Loucy (cell line): ENCODE measurements around the gene SLC6A18.

Experiments used
- EZH2phosphoT487 ChIP-seq: fragments of 200-600 bp; IDR thresholded peaks from 2 replicates; pipeline ENCODE4 v1.6.1; 2018; ENCODE audit warnings: antibody characterized with exemption, mild to moderate bottlenecking, moderate library complexity, borderline replicate concordance
- TF ChIP-seq, protein P1 (sequence below): fragments of 200-600 bp; sonication (generic); conservative IDR thresholded peaks from 2 replicates; pipeline ENCODE4 v1.5.1; 2014; ENCODE audit warnings: mild to moderate bottlenecking, antibody characterized with exemption, low read length

DNA sequence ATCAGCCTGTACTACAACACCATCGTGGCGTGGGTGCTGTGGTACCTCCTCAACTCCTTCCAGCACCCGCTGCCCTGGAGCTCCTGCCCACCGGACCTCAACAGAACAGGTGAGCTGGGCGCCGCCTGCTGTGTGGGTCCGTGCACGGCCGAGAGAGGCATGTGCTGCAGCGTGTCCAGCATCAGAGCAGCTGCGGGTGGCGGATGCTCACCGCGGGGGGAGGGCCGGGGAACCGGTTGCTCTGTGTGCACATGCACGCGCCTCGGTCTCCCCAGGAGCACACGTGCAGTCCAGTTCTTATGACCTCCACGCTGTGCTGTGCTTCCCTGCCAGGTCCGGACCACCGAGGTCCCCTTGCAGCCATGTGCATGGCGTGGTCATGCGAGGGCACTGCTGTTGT is 7.6 kb downstream of the SLC6A18 start:
- TF ChIP-seq, protein P1, sequence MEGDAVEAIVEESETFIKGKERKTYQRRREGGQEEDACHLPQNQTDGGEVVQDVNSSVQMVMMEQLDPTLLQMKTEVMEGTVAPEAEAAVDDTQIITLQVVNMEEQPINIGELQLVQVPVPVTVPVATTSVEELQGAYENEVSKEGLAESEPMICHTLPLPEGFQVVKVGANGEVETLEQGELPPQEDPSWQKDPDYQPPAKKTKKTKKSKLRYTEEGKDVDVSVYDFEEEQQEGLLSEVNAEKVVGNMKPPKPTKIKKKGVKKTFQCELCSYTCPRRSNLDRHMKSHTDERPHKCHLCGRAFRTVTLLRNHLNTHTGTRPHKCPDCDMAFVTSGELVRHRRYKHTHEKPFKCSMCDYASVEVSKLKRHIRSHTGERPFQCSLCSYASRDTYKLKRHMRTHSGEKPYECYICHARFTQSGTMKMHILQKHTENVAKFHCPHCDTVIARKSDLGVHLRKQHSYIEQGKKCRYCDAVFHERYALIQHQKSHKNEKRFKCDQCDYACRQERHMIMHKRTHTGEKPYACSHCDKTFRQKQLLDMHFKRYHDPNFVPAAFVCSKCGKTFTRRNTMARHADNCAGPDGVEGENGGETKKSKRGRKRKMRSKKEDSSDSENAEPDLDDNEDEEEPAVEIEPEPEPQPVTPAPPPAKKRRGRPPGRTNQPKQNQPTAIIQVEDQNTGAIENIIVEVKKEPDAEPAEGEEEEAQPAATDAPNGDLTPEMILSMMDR = no peak
- TF ChIP-seq EZH2phosphoT487 = no peak
